SK-N-SH treated with all-trans-retinoic acid at 6 μM for 48 hours (cell line): Measurements from ENCODE around the gene ANKLE2.
"Not testable (repeated sequence)": the region's sequence is repeated elsewhere in the genome, so short reads cannot be mapped to it uniquely, and the experiment has no call there.

ENCODE experiments used
- ARNTL ChIP-seq: fragments of 450-650 bp; formaldehyde crosslinking; IDR thresholded peaks from 2 replicates; pipeline ENCODE4 v1.5.0; 2020; ENCODE audit warnings: low read depth, mild to moderate bottlenecking, moderate library complexity, borderline replicate concordance
- ESRRG ChIP-seq: fragments of 250-450 bp; sonication (Bioruptor Pico); IDR thresholded peaks from 2 replicates; pipeline ENCODE4 v1.6.1; 2021; ENCODE audit warnings: mild to moderate bottlenecking
- OSR1 ChIP-seq: fragments of 250-450 bp; sonication (Bioruptor Pico); IDR thresholded peaks from 2 replicates; pipeline ENCODE4 v1.8.0; 2022; ENCODE audit warnings: moderate library complexity, mild to moderate bottlenecking, inconsistent platforms
- PPARA ChIP-seq: fragments of 250-450 bp; sonication (Bioruptor Pico); IDR thresholded peaks from 2 replicates; pipeline ENCODE4 v1.5.0; 2020; ENCODE audit warnings: mild to moderate bottlenecking, borderline replicate concordance
- TCF4 ChIP-seq: fragments of 250-450 bp; sonication (Bioruptor Pico); IDR thresholded peaks from 2 replicates; pipeline ENCODE4 v1.8.0; 2021; ENCODE audit warnings: mild to moderate bottlenecking, moderate library complexity, borderline replicate concordance
- ZFP3 ChIP-seq: fragments of 250-450 bp; sonication (Bioruptor Pico); IDR thresholded peaks from 2 replicates; pipeline ENCODE4 v1.5.0; 2020; ENCODE audit warnings: mild to moderate bottlenecking, moderate library complexity
- ZNF8 ChIP-seq: fragments of 450-650 bp; formaldehyde crosslinking; IDR thresholded peaks from 2 replicates; pipeline ENCODE4 v1.5.0; 2020; ENCODE audit warnings: mild to moderate bottlenecking, moderate library complexity
- TF ChIP-seq, protein P1 (sequence below): fragments of 250-450 bp; sonication (Bioruptor Pico); IDR thresholded peaks from 2 replicates; pipeline ENCODE4 v1.5.0; 2020; ENCODE audit warnings: mild to moderate bottlenecking, moderate library complexity
- TF ChIP-seq, protein P2 (sequence below): fragments of 250-450 bp; sonication (Bioruptor Pico); IDR thresholded peaks from 2 replicates; pipeline ENCODE4 v1.8.0; 2020; ENCODE audit warnings: mild to moderate bottlenecking, moderate library complexity, borderline replicate concordance
- TF ChIP-seq, protein P3 (sequence below): fragments of 250-450 bp; sonication (Bioruptor Pico); IDR thresholded peaks from 2 replicates; pipeline ENCODE4 v1.5.1; 2020; ENCODE audit warnings: low read depth, mild to moderate bottlenecking, moderate library complexity

DNA sequence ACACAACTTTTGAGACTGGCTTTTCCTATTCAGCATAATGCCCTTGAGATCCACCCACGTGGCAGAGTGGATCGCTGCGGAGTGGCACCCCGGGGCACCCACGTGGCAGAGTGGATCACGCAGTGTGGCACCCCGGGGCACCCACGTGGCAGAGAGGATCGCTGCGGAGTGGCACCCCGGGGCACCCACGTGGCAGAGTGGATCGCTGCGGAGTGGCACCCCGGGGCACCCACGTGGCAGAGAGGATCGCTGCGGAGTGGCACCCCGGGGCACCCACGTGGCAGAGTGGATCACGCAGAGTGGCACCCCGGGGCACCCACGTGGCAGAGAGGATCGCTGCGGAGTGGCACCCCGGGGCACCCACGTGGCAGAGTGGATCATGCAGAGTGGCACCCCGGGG lies 2.8 kb downstream of the ANKLE2 start:
- not testable (repeated sequence) for TF ChIP-seq ESRRG (CRISPR knock-in tag); OSR1; ZFP3 (CRISPR knock-in tag); ARNTL (CRISPR knock-in tag); ZNF8 (CRISPR knock-in tag); PPARA; TCF4 (CRISPR knock-in tag)
- TF ChIP-seq, protein P1, sequence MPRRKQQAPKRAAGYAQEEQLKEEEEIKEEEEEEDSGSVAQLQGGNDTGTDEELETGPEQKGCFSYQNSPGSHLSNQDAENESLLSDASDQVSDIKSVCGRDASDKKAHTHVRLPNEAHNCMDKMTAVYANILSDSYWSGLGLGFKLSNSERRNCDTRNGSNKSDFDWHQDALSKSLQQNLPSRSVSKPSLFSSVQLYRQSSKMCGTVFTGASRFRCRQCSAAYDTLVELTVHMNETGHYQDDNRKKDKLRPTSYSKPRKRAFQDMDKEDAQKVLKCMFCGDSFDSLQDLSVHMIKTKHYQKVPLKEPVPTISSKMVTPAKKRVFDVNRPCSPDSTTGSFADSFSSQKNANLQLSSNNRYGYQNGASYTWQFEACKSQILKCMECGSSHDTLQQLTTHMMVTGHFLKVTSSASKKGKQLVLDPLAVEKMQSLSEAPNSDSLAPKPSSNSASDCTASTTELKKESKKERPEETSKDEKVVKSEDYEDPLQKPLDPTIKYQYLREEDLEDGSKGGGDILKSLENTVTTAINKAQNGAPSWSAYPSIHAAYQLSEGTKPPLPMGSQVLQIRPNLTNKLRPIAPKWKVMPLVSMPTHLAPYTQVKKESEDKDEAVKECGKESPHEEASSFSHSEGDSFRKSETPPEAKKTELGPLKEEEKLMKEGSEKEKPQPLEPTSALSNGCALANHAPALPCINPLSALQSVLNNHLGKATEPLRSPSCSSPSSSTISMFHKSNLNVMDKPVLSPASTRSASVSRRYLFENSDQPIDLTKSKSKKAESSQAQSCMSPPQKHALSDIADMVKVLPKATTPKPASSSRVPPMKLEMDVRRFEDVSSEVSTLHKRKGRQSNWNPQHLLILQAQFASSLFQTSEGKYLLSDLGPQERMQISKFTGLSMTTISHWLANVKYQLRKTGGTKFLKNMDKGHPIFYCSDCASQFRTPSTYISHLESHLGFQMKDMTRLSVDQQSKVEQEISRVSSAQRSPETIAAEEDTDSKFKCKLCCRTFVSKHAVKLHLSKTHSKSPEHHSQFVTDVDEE (CRISPR knock-in tag), result not testable (repeated sequence)
- TF ChIP-seq, protein P2, sequence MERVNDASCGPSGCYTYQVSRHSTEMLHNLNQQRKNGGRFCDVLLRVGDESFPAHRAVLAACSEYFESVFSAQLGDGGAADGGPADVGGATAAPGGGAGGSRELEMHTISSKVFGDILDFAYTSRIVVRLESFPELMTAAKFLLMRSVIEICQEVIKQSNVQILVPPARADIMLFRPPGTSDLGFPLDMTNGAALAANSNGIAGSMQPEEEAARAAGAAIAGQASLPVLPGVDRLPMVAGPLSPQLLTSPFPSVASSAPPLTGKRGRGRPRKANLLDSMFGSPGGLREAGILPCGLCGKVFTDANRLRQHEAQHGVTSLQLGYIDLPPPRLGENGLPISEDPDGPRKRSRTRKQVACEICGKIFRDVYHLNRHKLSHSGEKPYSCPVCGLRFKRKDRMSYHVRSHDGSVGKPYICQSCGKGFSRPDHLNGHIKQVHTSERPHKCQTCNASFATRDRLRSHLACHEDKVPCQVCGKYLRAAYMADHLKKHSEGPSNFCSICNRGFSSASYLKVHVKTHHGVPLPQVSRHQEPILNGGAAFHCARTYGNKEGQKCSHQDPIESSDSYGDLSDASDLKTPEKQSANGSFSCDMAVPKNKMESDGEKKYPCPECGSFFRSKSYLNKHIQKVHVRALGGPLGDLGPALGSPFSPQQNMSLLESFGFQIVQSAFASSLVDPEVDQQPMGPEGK (CRISPR knock-in tag), result not testable (repeated sequence)
- TF ChIP-seq, protein P3, sequence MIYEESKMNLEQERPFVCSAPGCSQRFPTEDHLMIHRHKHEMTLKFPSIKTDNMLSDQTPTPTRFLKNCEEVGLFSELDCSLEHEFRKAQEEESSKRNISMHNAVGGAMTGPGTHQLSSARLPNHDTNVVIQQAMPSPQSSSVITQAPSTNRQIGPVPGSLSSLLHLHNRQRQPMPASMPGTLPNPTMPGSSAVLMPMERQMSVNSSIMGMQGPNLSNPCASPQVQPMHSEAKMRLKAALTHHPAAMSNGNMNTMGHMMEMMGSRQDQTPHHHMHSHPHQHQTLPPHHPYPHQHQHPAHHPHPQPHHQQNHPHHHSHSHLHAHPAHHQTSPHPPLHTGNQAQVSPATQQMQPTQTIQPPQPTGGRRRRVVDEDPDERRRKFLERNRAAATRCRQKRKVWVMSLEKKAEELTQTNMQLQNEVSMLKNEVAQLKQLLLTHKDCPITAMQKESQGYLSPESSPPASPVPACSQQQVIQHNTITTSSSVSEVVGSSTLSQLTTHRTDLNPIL (CRISPR knock-in tag), result not testable (repeated sequence)
